Activated naive CD4-positive, alpha-beta T cell treated with anti-CD3 and anti-CD28 coated beads, Interleukin-2, amount 10 ng/mL, durations not matched to agents 7 days and 5 days (primary cell): ENCODE results near the gene LBP.

Experiments
- CTCF ChIA-PET: fragments of 350-600 bp; sonication (Branson Sonifier 250); formaldehyde crosslinking; loops from one replicate; lab custom pipeline; 2021; ENCODE audit warnings: antibody characterized with exemption; lab: Charles Lee
- DNase-seq: peaks from one replicate; pipeline ENCODE4 v3.0.0-alpha.2; 2020
- H3K27ac Mint-ChIP-seq: one replicate; pipeline ENCODE4 v1.8.0; 2021; ENCODE audit warnings: mild to moderate bottlenecking, moderate library complexity, mixed read lengths
- H3K27me3 Mint-ChIP-seq: one replicate; pipeline ENCODE4 v1.8.0; 2021; ENCODE audit warnings: mild to moderate bottlenecking, mixed read lengths
- H3K36me3 Mint-ChIP-seq: one replicate; pipeline ENCODE4 v1.8.0; 2021; ENCODE audit warnings: mixed read lengths
- H3K4me1 Mint-ChIP-seq: one replicate; pipeline ENCODE4 v1.8.0; 2021; ENCODE audit warnings: mixed read lengths
- H3K4me3 Mint-ChIP-seq: one replicate; pipeline ENCODE4 v1.8.0; 2021; ENCODE audit warnings: mild to moderate bottlenecking, moderate library complexity, mixed read lengths
- H3K9me3 Mint-ChIP-seq: one replicate; pipeline ENCODE4 v1.8.0; 2021; ENCODE audit warnings: mixed read lengths

Gene LBP

GRCh38 chr20:38346741-38347140, 459 bp downstream of the LBP start:
- DNase-seq, result no peak
- H3K27ac Mint-ChIP-seq, result no peak overlapping the region
- no peaks in the 10 kb centered on the region for H3K4me1 Mint-ChIP-seq
- no peaks in the 10 kb centered on the region for H3K36me3 Mint-ChIP-seq
- CTCF ChIA-PET, result no interaction called here
- H3K4me3 Mint-ChIP-seq, result no peak overlapping the region
- peaks cover 18% of the 10 kb centered on the region for H3K27me3 Mint-ChIP-seq
- H3K9me3 Mint-ChIP-seq, result no peaks in the 10 kb centered on the region

GRCh38 chr20:38349856-38350255, 3.6 kb downstream of the LBP start:
- CTCF ChIA-PET, result no interaction called here
- Mint-ChIP-seq H3K27me3 (peaks cover 10% of the 10 kb centered on the region), H3K4me3 (no peak overlapping the region), H3K36me3 (no peaks in the 10 kb centered on the region), H3K4me1 (no peaks in the 10 kb centered on the region), H3K9me3 (no peaks in the 10 kb centered on the region), H3K27ac (no peak overlapping the region)
- DNase-seq, result no peak

GRCh38 chr20:38350879-38351775, 4.8 kb downstream of the LBP start:
- CTCF ChIA-PET, result no interaction called here
- Mint-ChIP-seq H3K4me1 (no peaks in the 10 kb centered on the region), H3K4me3 (no peak overlapping the region), H3K27ac (no peak overlapping the region), H3K27me3 (peaks cover 10% of the 10 kb centered on the region), H3K9me3 (no peaks in the 10 kb centered on the region), H3K36me3 (no peaks in the 10 kb centered on the region)
- no peak for DNase-seq

GRCh38 chr20:38353316-38353715, 7.0 kb downstream of the LBP start:
- no peaks in the 10 kb centered on the region for H3K9me3 Mint-ChIP-seq
- CTCF ChIA-PET, result no interaction called here
- H3K27ac Mint-ChIP-seq, result no peak overlapping the region
- peaks cover 5% of the 10 kb centered on the region for H3K4me1 Mint-ChIP-seq
- H3K4me3 Mint-ChIP-seq, result no peak overlapping the region
- H3K27me3 Mint-ChIP-seq, result peaks cover 7% of the 10 kb centered on the region
- no peak for DNase-seq
- no peaks in the 10 kb centered on the region for H3K36me3 Mint-ChIP-seq

GRCh38 chr20:38354227-38354626, 7.9 kb downstream of the LBP start:
- CTCF ChIA-PET, result interaction anchor here (0.7 to 1.8 kb wide), 2 partner anchors 16 to 1186 kb away, joined by 4 read pairs; no protein-coding TSS in a partner anchor
- DNase-seq, result no peak
- H3K4me1 Mint-ChIP-seq, result peaks cover 5% of the 10 kb centered on the region

GRCh38 chr20:38355161-38356012, 9.1 kb downstream of the LBP start:
- no peak overlapping the region for H3K4me3 Mint-ChIP-seq
- no peak for DNase-seq
- H3K9me3 Mint-ChIP-seq, result no peaks in the 10 kb centered on the region
- H3K27ac Mint-ChIP-seq, result no peak overlapping the region
- peaks cover 5% of the 10 kb centered on the region for H3K4me1 Mint-ChIP-seq
- CTCF ChIA-PET, result interaction anchor here (0.6 to 1.8 kb wide), 2 partner anchors 17 to 512 kb away, joined by 3 to 4 read pairs; no protein-coding TSS in a partner anchor
- peaks cover 7% of the 10 kb centered on the region for H3K27me3 Mint-ChIP-seq
- H3K36me3 Mint-ChIP-seq, result no peaks in the 10 kb centered on the region

More at GRCh38 chr20:38354227-38354626, 7.9 kb downstream of the LBP start:
- Mint-ChIP-seq H3K27me3 (peaks cover 11% of the 10 kb centered on the region), H3K4me3 (no peak overlapping the region), H3K27ac (no peak overlapping the region), H3K36me3 (no peaks in the 10 kb centered on the region), H3K9me3 (no peaks in the 10 kb centered on the region)

GRCh38 chr20:38357653-38358207, 11.4 kb downstream of the LBP start:
- Mint-ChIP-seq H3K36me3 (no peaks in the 10 kb centered on the region), H3K9me3 (no peaks in the 10 kb centered on the region), H3K4me3 (no peak overlapping the region), H3K4me1 (peaks cover 5% of the 10 kb centered on the region), H3K27ac (no peak overlapping the region), H3K27me3 (peaks cover 7% of the 10 kb centered on the region)
- CTCF ChIA-PET, result interaction anchor here (1.3 kb wide), 1 partner anchor 9 kb away, joined by 6 read pairs; no protein-coding TSS in a partner anchor
- DNase-seq, result peak; percentile 31

GRCh38 chr20:38358556-38358955, 12.3 kb downstream of the LBP start:
- DNase-seq, result no peak
- CTCF ChIA-PET, result no interaction called here
- Mint-ChIP-seq H3K27ac (no peak overlapping the region), H3K4me1 (peaks cover 5% of the 10 kb centered on the region), H3K9me3 (no peaks in the 10 kb centered on the region), H3K36me3 (no peaks in the 10 kb centered on the region), H3K4me3 (no peak overlapping the region), H3K27me3 (peaks cover 7% of the 10 kb centered on the region)

GRCh38 chr20:38363004-38363747, 16.9 kb downstream of the LBP start:
- H3K27me3 Mint-ChIP-seq, result peaks cover 5% of the 10 kb centered on the region
- DNase-seq, result no peak
- H3K9me3 Mint-ChIP-seq, result no peaks in the 10 kb centered on the region
- CTCF ChIA-PET, result interaction anchor here (0.5 kb wide), 1 partner anchor 146 kb away, joined by 3 read pairs; no protein-coding TSS in a partner anchor
- H3K27ac Mint-ChIP-seq, result no peak overlapping the region
- no peak overlapping the region for H3K4me3 Mint-ChIP-seq
- no peaks in the 10 kb centered on the region for H3K4me1 Mint-ChIP-seq
- H3K36me3 Mint-ChIP-seq, result no peaks in the 10 kb centered on the region

GRCh38 chr20:38369389-38369788, 23.1 kb downstream of the LBP start:
- no peaks in the 10 kb centered on the region for H3K36me3 Mint-ChIP-seq
- no peak for DNase-seq
- CTCF ChIA-PET, result no interaction called here
- H3K27ac Mint-ChIP-seq, result no peak overlapping the region
- no peaks in the 10 kb centered on the region for H3K4me1 Mint-ChIP-seq
- no peaks in the 10 kb centered on the region for H3K27me3 Mint-ChIP-seq
- no peaks in the 10 kb centered on the region for H3K9me3 Mint-ChIP-seq
- no peak overlapping the region for H3K4me3 Mint-ChIP-seq

GRCh38 chr20:38372806-38373205, 26.5 kb downstream of the LBP start:
- CTCF ChIA-PET, result no interaction called here
- H3K27me3 Mint-ChIP-seq, result no peaks in the 10 kb centered on the region
- no peak overlapping the region for H3K27ac Mint-ChIP-seq
- no peaks in the 10 kb centered on the region for H3K9me3 Mint-ChIP-seq
- DNase-seq, result no peak
- H3K4me1 Mint-ChIP-seq, result no peaks in the 10 kb centered on the region
- no peak overlapping the region for H3K4me3 Mint-ChIP-seq
- H3K36me3 Mint-ChIP-seq, result no peaks in the 10 kb centered on the region

- H3K4me1 Mint-ChIP-seq, result no peaks in the 10 kb centered on the region
- H3K27me3 Mint-ChIP-seq, result no peaks in the 10 kb centered on the region
- CTCF ChIA-PET, result no interaction called here
Measured at GRCh38 chr20:38373231-38373867, 27.1 kb downstream of the LBP start.

GRCh38 chr20:38373898-38374297, 27.6 kb downstream of the LBP start:
- H3K4me3 Mint-ChIP-seq, result no peak overlapping the region
- no peaks in the 10 kb centered on the region for H3K36me3 Mint-ChIP-seq
- no peak overlapping the region for H3K27ac Mint-ChIP-seq
- no peaks in the 10 kb centered on the region for H3K9me3 Mint-ChIP-seq
- H3K27me3 Mint-ChIP-seq, result no peaks in the 10 kb centered on the region
- H3K4me1 Mint-ChIP-seq, result no peaks in the 10 kb centered on the region
- CTCF ChIA-PET, result interaction anchor here (0.7 kb wide), 1 partner anchor 459 kb away, joined by 3 read pairs; no protein-coding TSS in a partner anchor
- DNase-seq, result no peak

More at GRCh38 chr20:38373231-38373867, 27.1 kb downstream of the LBP start:
- no peak overlapping the region for H3K27ac Mint-ChIP-seq
- H3K4me3 Mint-ChIP-seq, result no peak overlapping the region
- no peaks in the 10 kb centered on the region for H3K36me3 Mint-ChIP-seq
- no peaks in the 10 kb centered on the region for H3K9me3 Mint-ChIP-seq
- DNase-seq, result no peak
